Right kidney (tissue), 1 donor: ENCODE results near the gene PIN4.
"Not testable (repeated sequence)": the region's sequence is repeated elsewhere in the genome, so short reads cannot be mapped to it uniquely, and the experiment has no call there.

Experiments
- DNase-seq: peaks from one replicate; pipeline ENCODE4 v3.0.0-alpha.2; 2016

Gene PIN4

GRCh38 chrX:72182924-72183323, 1.4 kb downstream of the PIN4 start:
- no peak for DNase-seq

DNA sequence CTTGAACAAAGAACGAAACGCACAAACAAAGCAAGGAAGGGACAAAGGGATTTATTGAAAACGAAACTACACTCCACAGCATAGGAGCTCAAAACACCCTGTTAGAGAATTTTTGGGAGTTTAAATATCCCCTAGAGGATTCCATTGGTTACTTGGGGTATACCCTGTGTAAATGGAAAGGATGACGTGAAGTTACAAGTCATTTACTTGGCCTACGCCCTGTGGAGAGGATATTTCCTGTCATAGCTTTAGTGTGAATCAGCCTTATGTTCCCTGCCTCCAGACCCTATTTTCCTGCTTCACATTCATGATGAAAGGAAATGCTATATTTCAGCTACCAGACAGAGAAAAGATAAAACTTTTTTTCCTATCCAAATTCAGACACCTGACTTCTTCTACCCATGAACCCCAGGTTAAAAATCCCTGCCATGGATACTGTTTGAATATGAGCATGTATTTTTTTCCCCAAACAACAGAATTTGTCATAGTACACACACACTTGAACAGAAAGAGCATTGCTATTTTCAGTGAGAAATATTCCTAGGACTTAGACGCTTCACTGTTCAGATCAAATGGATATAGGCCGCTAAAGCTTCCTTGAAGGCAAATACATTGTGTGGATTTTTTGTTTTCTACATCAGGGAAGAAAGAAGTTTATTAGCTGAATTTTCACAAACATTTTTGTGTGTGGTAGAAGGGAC, 20.4 kb downstream of the PIN4 start:
- no peak for DNase-seq

DNA sequence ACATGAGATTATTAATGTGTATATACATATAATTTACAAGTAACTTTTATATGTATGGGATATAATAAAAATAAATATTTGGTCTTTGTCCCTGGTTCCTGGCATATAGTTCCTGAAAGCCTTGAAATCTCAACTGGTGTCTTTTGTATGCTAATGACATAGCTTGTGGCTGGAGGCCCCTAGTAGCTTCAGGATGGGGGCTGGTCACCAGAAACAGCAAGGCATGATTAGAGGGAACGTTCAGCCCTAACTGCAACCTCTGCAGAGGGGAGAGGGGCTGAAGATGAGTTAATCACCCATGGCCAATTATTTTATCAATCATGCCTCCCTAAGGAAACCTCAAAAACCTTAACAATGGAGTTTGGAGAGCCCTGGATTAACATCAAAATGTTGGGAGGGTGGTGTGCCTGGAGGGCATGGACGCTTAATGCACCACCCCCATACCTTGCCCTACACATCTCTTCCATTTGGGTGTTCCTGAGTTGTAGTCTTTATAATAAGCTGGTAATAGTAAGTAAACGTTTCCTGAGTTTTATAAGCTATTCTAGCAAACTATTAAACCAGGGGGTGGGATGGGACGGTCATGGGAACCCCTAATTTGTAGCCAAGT, 21.3 kb downstream of the PIN4 start:
- no peak for DNase-seq

DNA sequence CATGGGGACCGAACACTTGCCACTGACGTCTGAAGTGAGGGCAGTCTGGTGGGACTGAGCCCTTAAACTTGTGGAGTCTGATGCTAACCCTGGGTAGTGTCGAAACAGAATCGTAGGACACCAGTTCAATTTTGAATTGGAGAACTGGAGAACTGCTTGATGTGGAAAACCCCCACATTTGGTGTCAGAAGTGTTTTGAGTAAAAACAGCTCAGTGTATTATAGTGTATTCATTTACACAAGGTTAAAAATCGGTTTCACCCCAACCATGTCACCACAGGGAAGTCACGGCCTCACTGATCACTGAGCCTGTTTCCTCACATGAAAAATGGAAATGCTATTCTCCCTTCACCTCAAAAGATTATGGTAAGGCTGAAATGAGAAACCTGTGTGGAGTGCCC, 21.9 kb downstream of the PIN4 start:
- DNase-seq = no peak

DNA sequence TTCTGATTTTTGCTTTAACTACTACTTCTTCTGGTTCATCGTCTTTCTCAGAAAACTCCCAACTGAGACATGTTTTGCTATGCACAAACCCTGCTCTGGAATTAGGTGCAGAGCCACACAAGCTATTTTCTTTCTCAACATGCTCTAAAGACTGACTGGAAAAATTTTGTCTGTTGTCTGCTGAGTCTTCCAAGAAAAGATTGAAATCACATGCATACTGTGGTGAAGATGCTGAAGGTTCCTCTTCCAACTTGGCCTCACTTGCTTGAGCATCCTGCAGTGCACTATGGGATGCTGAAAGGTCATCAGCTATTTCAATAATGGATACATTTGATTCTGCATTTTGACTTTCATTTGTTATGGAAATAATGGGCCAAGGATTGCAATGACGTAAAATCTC, 24.1 kb downstream of the PIN4 start:
- no peak for DNase-seq

GRCh38 chrX:72207366-72207765, 25.8 kb downstream of the PIN4 start:
- DNase-seq = no peak

- DNase-seq = no peak
Measured at GRCh38 chrX:72208126-72208800, 26.7 kb downstream of the PIN4 start.

DNA sequence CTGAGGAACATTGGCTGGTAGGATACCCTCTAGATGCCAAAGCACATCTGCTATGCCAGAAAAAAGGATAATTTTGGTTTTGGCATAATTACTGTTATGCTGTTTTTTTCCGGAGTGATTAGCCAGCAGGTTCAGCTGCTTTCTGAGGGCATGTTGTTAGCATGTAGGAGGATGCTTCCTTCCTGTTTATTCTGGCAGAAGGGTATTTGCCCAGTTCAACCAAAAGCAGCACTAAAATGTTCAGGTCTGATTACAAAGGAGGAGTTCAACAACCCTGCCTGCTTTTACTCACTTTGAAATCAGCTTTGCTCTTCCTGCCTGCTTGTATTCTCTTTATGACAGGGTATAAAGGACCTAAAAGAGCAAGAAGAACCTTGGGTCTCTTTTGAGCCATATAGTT, 35.4 kb downstream of the PIN4 start:
- DNase-seq = no peak

DNA sequence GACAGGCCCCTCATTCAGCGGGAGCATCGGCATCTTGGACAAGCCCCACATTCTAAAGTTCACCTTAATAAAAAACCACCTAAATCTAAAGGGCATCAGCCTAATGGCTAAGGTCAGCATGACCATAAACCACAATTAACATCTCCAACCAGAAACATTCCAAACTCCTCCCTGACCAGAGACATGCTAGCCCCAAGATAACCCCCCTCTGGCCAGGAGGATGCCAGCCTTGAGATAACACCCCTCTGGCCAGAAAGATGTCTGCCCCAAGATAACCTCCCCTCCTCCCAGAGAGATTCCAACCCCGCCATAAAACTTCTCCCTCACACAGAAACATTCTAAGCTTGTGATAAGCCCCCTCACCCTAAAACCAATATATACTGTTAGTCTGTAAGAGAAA, 38.8 kb downstream of the PIN4 start:
- DNase-seq = not testable (repeated sequence)

GRCh38 chrX:72230290-72230689, 48.7 kb downstream of the PIN4 start:
- DNase-seq = no peak

GRCh38 chrX:72236841-72237240, 55.3 kb downstream of the PIN4 start:
- DNase-seq = no peak

- DNase-seq = no peak
Measured at GRCh38 chrX:72238183-72238582, 56.6 kb downstream of the PIN4 start.

GRCh38 chrX:72238721-72239475, 57.3 kb downstream of the PIN4 start, which contains the start of gene ERCC6L:
Gene ERCC6L (minus strand): TSS chrX:72239027. CDS start chrX:72238911, 116 bp downstream.
- peak; percentile 71 for DNase-seq

DNA sequence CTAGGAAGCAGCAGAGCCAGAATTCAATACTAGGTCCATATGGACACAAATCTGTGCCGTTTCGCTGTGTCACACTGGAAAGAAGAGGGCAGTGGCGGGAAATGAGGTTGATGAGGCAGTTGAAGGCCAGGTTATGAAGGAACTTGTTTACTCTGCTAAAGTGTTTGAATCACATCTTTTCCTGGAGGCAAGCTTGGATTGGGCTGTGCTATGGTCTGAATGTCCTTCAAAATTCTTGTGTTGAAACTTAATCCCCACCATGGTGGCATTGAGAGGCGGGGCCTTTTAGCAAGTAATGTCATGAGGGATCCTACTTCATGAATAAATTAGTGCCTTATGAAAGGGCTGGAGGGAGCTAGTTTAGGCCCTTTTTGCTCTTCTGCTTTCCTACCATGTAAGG, 59.4 kb downstream of the PIN4 start:
- no peak for DNase-seq

DNA sequence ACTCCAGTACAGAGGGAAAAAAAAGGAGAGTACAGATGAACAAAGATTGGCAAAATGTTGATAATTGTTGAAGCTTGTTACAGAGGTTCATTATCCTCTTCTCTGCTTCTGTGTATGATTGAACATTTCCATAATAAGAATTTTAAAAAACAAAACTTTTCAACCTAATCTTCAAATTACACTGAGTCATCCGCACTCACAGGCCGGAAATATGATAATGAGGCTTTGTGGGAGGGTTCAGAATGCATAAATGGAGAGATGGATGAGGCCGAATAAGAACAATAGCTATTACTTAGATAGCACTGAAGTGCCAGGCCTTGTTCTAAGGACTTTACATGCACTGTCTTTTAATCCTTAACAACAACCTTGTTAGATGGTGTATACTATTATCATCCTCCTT, 61.9 kb downstream of the PIN4 start:
- DNase-seq = no peak

DNA sequence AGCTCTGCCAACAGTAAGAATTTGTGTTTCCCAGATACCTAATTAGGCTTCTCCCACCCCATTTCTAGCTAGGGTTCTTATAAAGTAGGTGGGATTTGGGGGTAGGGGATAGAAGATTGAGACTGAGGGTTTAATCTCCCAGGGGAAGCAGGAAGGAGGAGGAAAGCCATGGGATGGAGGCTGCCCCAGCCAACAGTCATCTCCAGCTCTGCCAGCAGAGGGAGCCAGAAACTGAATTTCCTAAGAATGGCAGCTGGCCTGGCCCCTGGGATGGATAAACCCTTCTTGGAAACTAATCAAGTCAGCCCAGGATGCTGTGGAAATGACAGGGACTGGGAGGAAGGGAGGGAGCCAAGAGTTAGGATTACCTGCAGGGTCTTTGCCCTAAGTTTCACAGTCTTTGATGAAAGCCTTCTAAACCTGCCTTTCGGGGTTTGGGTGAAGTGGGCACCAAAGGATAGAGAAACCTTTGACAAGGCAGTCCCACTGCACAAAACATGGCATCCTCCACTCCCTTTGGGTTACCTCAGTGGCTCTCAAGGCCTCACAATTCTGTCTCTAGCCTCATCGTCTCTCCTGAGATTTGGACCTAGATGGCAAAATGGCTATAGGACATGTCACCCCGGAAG, 64.0 kb downstream of the PIN4 start:
- peak; percentile 11 for DNase-seq

DNA sequence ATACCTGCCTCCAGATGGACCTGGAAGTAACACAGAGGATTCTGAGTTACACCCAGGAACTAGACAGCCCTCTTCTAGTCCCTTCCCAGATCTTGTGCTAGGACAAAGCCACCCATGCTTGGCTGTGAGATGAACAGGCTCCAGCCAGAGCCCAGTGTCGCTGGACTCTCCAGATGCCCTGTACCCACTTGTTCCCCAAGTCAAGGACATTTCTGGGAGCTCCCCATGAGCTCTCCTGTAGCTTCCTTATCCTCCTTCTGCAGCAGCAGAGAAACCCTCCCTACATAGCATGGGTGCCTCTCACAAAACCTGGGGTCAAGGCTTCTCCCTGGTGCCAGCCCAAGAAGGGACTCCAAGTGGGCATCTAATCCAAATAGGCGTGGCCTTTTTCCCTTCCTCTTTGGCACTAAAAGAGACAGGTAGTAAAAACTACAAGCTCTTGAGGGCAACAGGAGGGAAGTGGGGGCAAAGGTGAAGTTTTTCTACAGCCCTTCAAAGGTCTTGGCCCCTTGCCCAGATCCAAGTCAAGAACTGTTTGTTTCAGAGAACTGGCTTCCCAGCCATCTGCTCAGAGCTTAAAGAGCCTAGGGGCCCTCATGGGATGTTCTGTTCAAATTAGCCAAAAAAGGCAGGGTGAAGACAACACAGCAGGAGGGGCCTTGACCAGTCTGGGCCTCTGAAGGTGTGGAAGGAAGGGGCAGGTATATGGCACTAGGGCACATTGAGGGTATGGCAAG, 65.8 kb downstream of the PIN4 start:
- no peak for DNase-seq
